GM12892 (cell line): ENCODE results near the gene MLYCD.

Source experiments
- POLR2A ChIP-seq: IDR thresholded peaks from 2 replicates; pipeline ENCODE4 v1.6.1; 2011; ENCODE audit warnings: low read depth, low read length, control low read depth
- POLR2AphosphoS5 ChIP-seq: IDR thresholded peaks from 2 replicates; pipeline ENCODE4 v1.6.1; 2011; ENCODE audit warnings: low read depth, low read length, control low read depth
- TAF1 ChIP-seq: IDR thresholded peaks from 2 replicates; pipeline ENCODE4 v1.6.1; 2011; ENCODE audit warnings: low read depth, mild to moderate bottlenecking, control low read depth, low read length, borderline replicate concordance

- TF ChIP-seq POLR2AphosphoS5: no peak
- TF ChIP-seq POLR2A: no peak
- no peak for TF ChIP-seq TAF1
These were observed 28.1 kb upstream of the MLYCD start for GRCh38 chr16:83870830-83871229.
